Heart right ventricle (tissue), 16 donors: Measurements from ENCODE around the gene SMARCA2. TPM values are rescaled to one million over a fixed set of nuclear protein-coding genes. Genes with fewer than 3 reads are reported as not detected.

Source experiments
- ATAC-seq, 8 donors: fragments of 200-7000 bp; cut with Tn5 transposase; one replicate each; pipeline ENCODE4 v1.9.1; 2020; ENCODE audit warnings: mild to moderate bottlenecking in 8 of 8, moderate library complexity in 8 of 8, moderate number of reproducible peaks in 1 of 8
- DNase-seq, 2 donors: peaks; one replicate each; pipeline ENCODE4 v3.0.0-alpha.2; 2020
- H3K27ac ChIP-seq, 10 donors: fragments of 200-600 bp; sonication (generic) in 2 of 10; one replicate each; pipeline versions ENCODE4 v1.5.0 to v1.8.0; 2020 to 2022; ENCODE audit warnings: mild to moderate bottlenecking in 3 of 10
- H3K27me3 ChIP-seq, 7 donors: fragments of 200-600 bp; one replicate each; pipeline ENCODE4 v1.8.0; 2021 to 2022; ENCODE audit warnings: mild to moderate bottlenecking in 2 of 7
- H3K36me3 ChIP-seq, 9 donors: fragments of 200-600 bp; sonication (generic) in 1 of 9; one replicate each; pipeline versions ENCODE4 v1.5.0 to v1.8.0; 2020 to 2022; ENCODE audit warnings: mild to moderate bottlenecking in 2 of 9
- H3K4me1 ChIP-seq, 9 donors: fragments of 200-600 bp; sonication (generic) in 1 of 9; one replicate each; pipeline versions ENCODE4 v1.5.0 to v1.8.0; 2020 to 2022; ENCODE audit warnings: mild to moderate bottlenecking in 4 of 9
- H3K4me3 ChIP-seq, 10 donors: fragments of 200-600 bp; sonication (generic) in 2 of 10; one replicate each; pipeline versions ENCODE4 v1.5.0 to v1.8.0; 2020 to 2022; ENCODE audit warnings: mild to moderate bottlenecking in 7 of 10, moderate library complexity in 2 of 10
- H3K9me3 ChIP-seq, 11 donors: fragments of 200-600 bp in 10 of 11; sonication (generic) in 2 of 11; one replicate each; pipeline versions ENCODE4 v1.5.0 to v1.8.0; 2013 to 2022; ENCODE audit warnings: mild to moderate bottlenecking in 2 of 11, control low read depth in 1 of 11, moderate library complexity in 1 of 11
- WGBS, 2 donors: extraction: QIAGEN DNeasy Blood & Tissue Kit; methylation state at CpG; one replicate each; pipeline ENCODE4 v1.1.7; 2013; ENCODE audit warnings: inconsistent platforms in 1 of 2; 5-methylcytosine and 5-hydroxymethylcytosine counted together
- intact Hi-C, 10 donors: fragments of 100-400 bp; cut with DNase I; formaldehyde crosslinking; loops; one replicate each; pipeline versions ENCODE4 v1.11.1 to v1.14.2; 2022
- polyA plus RNA-seq, 2 donors: library from polyadenylated mRNA; stranded (reverse); fragments of 200-250 nt; gene quantifications; one replicate each; pipeline ENCODE4 v1.2.3, GENCODE V29; 2013
- total RNA-seq, 10 donors: library from RNA; stranded (reverse); fragmentation: NEBNext Ultra II Directional in 3 of 10; extraction: Animal tissue kit (Norgen Biotek cat#: 25700) in 3 of 10; gene quantifications; one replicate each; pipeline versions ENCODE4 v1.2.1 to v1.2.4, GENCODE V29; 2021 to 2023
- TF ChIP-seq, protein P1 (sequence below), 9 donors: fragments of 200-600 bp; sonication (generic) in 2 of 9; IDR thresholded peaks; one replicate each; pipeline versions ENCODE4 v1.5.0 to v1.8.0; 2021 to 2022; ENCODE audit warnings: antibody characterized with exemption in 9 of 9, mild to moderate bottlenecking in 5 of 9, moderate library complexity in 1 of 9
- donor health status: Arrhythmogenic right ventricular cardiomyopathy.
- donor health status: ischemic (EF 13 %, LVEDD 7.1; RV severe dilation, severe dysfunction).
- donor health status: healthy with polysubstance abuse.
- donor health status: DM: no; HTN: yes; CAD: no.
- donor health status: DM: no; HTN: no; CAD: no.
- donor health status: ischemic (EF 25% LVEDD 6.9; RV normal size, moderate dysfunction).
- donor health status: ischemic (EF 25% LVEDD 5.7; RV mildly dilated, moderate dysfunction).
- donor health status: healthy.
- donor health status: DM: yes; HTN: yes; CAD: no.
- donor health status: Ischemic cardiomyopathy.
- donor health status: ischemic (EF 35%, LVEDD 5.7; RV mildly dilated, moderate dysfunction).
- donor health status: nonischemic (EF 11% LVEDD 7.7; RV severe dilation, severe dysfunction).
- donor health status: DM: yes; HTN: yes; CAD: no.
- donor health status: PGD.
- donor health status: ischemic (EF 29% LVEDD 5.4; RV normal size, mild dysfunction).
- donor health status: nonischemic (EF 23%, LVEDD 6.1; RV moderate dilation, normal function).

The SMARCA2 gene
- total and polyA plus RNA-seq, 12 donors, result 26.5 to 140 (median 105) TPM

DNA sequence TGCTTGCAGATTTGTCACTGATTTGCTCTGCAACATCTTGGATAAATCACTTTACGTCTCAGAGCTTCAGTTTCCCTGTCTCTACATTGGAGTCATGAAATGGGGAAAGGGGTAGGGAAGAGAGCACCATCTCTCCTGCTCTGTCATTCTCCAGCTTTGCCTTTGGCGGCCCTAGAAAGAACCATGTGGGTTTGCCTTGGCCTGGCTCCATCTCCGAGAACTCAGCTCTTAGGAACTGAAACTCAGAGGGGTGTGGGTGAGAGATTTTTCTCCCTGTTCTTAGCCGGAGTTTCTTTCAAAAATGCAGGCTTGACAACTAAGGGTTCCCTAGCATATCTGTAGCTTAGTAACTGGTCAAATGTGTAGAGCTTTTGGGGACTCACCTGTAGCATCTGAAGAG lies 123.5 kb downstream of the SMARCA2 start:
- Histone ChIP-seq H3K27me3 (no peaks in the 10 kb centered on the region), H3K9me3 (no peaks in the 10 kb centered on the region), H3K4me1 (peaks cover 0 to 42% (median 22%) of the 10 kb centered on the region in 9 donors), H3K4me3 (no peak overlapping the region), H3K27ac (no peak overlapping the region), H3K36me3 (peaks cover 0 to 60% (median 0%) of the 10 kb centered on the region in 9 donors)
- TF ChIP-seq, protein P1, sequence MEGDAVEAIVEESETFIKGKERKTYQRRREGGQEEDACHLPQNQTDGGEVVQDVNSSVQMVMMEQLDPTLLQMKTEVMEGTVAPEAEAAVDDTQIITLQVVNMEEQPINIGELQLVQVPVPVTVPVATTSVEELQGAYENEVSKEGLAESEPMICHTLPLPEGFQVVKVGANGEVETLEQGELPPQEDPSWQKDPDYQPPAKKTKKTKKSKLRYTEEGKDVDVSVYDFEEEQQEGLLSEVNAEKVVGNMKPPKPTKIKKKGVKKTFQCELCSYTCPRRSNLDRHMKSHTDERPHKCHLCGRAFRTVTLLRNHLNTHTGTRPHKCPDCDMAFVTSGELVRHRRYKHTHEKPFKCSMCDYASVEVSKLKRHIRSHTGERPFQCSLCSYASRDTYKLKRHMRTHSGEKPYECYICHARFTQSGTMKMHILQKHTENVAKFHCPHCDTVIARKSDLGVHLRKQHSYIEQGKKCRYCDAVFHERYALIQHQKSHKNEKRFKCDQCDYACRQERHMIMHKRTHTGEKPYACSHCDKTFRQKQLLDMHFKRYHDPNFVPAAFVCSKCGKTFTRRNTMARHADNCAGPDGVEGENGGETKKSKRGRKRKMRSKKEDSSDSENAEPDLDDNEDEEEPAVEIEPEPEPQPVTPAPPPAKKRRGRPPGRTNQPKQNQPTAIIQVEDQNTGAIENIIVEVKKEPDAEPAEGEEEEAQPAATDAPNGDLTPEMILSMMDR (IDR thresholded peaks at IDR 0.05), result no peak
- no peak for ATAC-seq
- intact Hi-C loops, result loop anchor here in 5 of 10 donors (10.0 kb wide), 4 partner anchors 486 to 696 kb away; partner anchors contain the start of gene VLDLR (in 3 of the 5)
- no peak for DNase-seq
- WGBS, 2 donors, result 84 to 86% methylated on average over 4 of the region's 4 CpGs

DNA sequence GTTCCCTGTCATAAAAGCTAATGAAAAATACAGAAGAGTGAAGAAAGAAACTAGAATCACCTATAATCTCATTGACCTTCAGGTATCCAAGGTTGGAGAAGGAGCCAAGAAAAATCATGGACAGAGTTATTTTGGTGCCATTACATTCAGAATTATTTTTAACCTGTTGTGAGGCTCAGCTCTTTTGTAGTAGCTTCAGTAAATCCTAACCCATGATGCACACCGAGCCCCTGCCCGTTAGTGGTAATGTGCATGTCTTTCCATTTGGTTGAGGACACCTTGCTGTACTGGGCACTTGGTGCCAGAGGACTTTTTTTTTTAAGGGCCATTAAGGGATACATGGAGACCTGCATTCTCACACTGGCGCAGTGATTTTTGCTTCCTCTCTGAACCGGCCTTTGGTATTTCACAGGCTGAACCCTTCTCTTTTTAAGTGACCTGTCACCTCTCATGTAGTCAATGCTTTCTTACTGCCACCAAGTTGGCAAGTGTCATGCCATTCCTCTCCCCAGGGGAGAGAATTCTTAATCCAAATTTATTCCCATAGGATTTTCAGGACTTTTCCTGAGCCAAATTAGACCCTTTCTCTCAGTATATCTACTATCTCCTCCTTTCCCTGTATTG lies 125.6 kb downstream of the SMARCA2 start:
- H3K27me3 ChIP-seq, result no peaks in the 10 kb centered on the region
- H3K9me3 ChIP-seq, result no peaks in the 10 kb centered on the region
- intact Hi-C loops, result loop anchor here in 2 of 10 donors (5.0 to 10.0 kb wide), 2 partner anchors 64 to 677 kb away; no protein-coding TSS in a partner anchor
- no peak overlapping the region for H3K4me3 ChIP-seq
- WGBS, 2 donors, result 67 to 72% methylated on average over 4 of the region's 4 CpGs
- peak overlapping the region in 9 of 10 donors; percentile 45 to 72 (median 60) for H3K27ac ChIP-seq
- peaks cover 0 to 32% (median 24%) of the 10 kb centered on the region in 9 donors for H3K4me1 ChIP-seq
- ATAC-seq (peak; percentile 27 to 77 (median 68)), DNase-seq (no peak)
- TF ChIP-seq, protein P1 (IDR thresholded peaks at IDR 0.05), result no peak
- peaks cover 0 to 42% (median 0%) of the 10 kb centered on the region in 9 donors for H3K36me3 ChIP-seq

GRCh38 chr9:2142212-2142611 lies 127.1 kb downstream of the SMARCA2 start:
- DNase-seq (no peak), ATAC-seq (no peak)
- no peaks in the 10 kb centered on the region for H3K9me3 ChIP-seq
- H3K4me1 ChIP-seq, result peaks cover 0 to 39% (median 27%) of the 10 kb centered on the region in 9 donors
- H3K27me3 ChIP-seq, result no peaks in the 10 kb centered on the region
- TF ChIP-seq, protein P1 (IDR thresholded peaks at IDR 0.05), result no peak
- peaks cover 0 to 32% (median 0%) of the 10 kb centered on the region in 9 donors for H3K36me3 ChIP-seq
- no peak overlapping the region for H3K4me3 ChIP-seq
- 39 to 66% methylated on average over 1 of the region's 1 CpG for WGBS, 2 donors
- H3K27ac ChIP-seq, result peak overlapping the region in 1 of 10 donors; percentile 23
- intact Hi-C loops, result loop anchor here in 2 of 10 donors (5.0 to 10.0 kb wide), 2 partner anchors 63 to 675 kb away; no protein-coding TSS in a partner anchor

- Histone ChIP-seq H3K9me3 (no peaks in the 10 kb centered on the region), H3K36me3 (peaks cover 0 to 22% (median 0%) of the 10 kb centered on the region in 9 donors), H3K4me1 (peaks cover 0 to 31% (median 20%) of the 10 kb centered on the region in 9 donors), H3K4me3 (no peak overlapping the region), H3K27me3 (no peaks in the 10 kb centered on the region), H3K27ac (no peak overlapping the region)
- intact Hi-C loops, result loop anchor here in 2 of 10 donors (5.0 to 10.0 kb wide), 2 partner anchors 60 to 673 kb away; no protein-coding TSS in a partner anchor
- TF ChIP-seq, protein P1 (IDR thresholded peaks at IDR 0.05), result no peak
- WGBS, 2 donors, result 76 to 96% methylated on average over 3 of the region's 3 CpGs
- ATAC-seq, result no peak
- no peak for DNase-seq
Observed at GRCh38 chr9:2144619-2145018, 129.5 kb downstream of the SMARCA2 start.
